ENCODE measurements around the gene CEMIP.

CEMIP gene

GRCh38 chr15:80988148-80988796 lies 209.1 kb downstream of the CEMIP start:
- DNase-seq, result no peak

GRCh38 chr15:80989081-80989517 lies 209.9 kb downstream of the CEMIP start:
- DNase-seq, result no peak

- peak; percentile 96 for DNase-seq
Observed at GRCh38 chr15:80989518-80990478, 210.6 kb downstream of the CEMIP start, which contains the start of gene MESD. Gene MESD (minus strand): TSS chr15:80989819. CDS start chr15:80989791, 28 bp downstream.

- no peak for DNase-seq
Observed at GRCh38 chr15:80990955-80991354, 211.8 kb downstream of the CEMIP start.

GRCh38 chr15:80991421-80991820 lies 212.3 kb downstream of the CEMIP start:
- DNase-seq, result no peak

- no peak for DNase-seq
Observed at GRCh38 chr15:80992006-80992405, 212.8 kb downstream of the CEMIP start.

- no peak for DNase-seq
Observed at GRCh38 chr15:80992441-80992840, 213.3 kb downstream of the CEMIP start.

GRCh38 chr15:80996247-80996646 lies 217.1 kb downstream of the CEMIP start:
- peak; percentile 40 for DNase-seq

- DNase-seq, result no peak
Observed at GRCh38 chr15:80997692-80998091, 218.5 kb downstream of the CEMIP start.

- no peak for DNase-seq
Observed at GRCh38 chr15:80998251-80998650, 219.1 kb downstream of the CEMIP start.

- peak; percentile 65 for DNase-seq
Observed at GRCh38 chr15:80999623-81000036, 220.5 kb downstream of the CEMIP start.

- DNase-seq, result peak; percentile 28
Observed at GRCh38 chr15:81000144-81000623, 221.0 kb downstream of the CEMIP start.

- DNase-seq, result peak; percentile 88
Observed at GRCh38 chr15:81000624-81001151, 221.5 kb downstream of the CEMIP start, which contains the start of gene TLNRD1. Gene TLNRD1 (plus strand): TSS chr15:81000923. CDS start chr15:81002272, 1,349 bp downstream.
